Stimulated activated CD4-positive, alpha-beta T cell treated with anti-CD3 and anti-CD28 coated beads, Interleukin-1b, Interleukin-23, amount 100 ng/mL, for 1 hour (primary cell): ENCODE data around the gene SHANK3.
"Not testable (repeated sequence)": the region's sequence is repeated elsewhere in the genome, so short reads cannot be mapped to it uniquely, and the experiment has no call there.

Experiments used
- DNase-seq, 2 donors: peaks; one replicate each; pipeline ENCODE4 v3.0.0-alpha.2; 2020; ENCODE audit warnings: low read depth in 2 of 2

Gene SHANK3

GRCh38 chr22:50653256-50653655, 19.4 kb upstream of the SHANK3 start:
- DNase-seq: no peak

GRCh38 chr22:50654664-50655063, 18.0 kb upstream of the SHANK3 start:
- DNase-seq: not testable (repeated sequence)

GRCh38 chr22:50656122-50657070, 16.2 kb upstream of the SHANK3 start:
- no peak for DNase-seq

- no peak for DNase-seq
These were observed 14.7 kb upstream of the SHANK3 start for GRCh38 chr22:50657925-50658324.

GRCh38 chr22:50659711-50660110, 12.9 kb upstream of the SHANK3 start:
- DNase-seq: not testable (repeated sequence)

GRCh38 chr22:50660306-50660705, 12.3 kb upstream of the SHANK3 start:
- DNase-seq: no peak

- no peak for DNase-seq
These were observed 7.4 kb upstream of the SHANK3 start for GRCh38 chr22:50665212-50665611.

GRCh38 chr22:50665738-50666137, 6.9 kb upstream of the SHANK3 start:
- DNase-seq: no peak

- DNase-seq: no peak
These were observed 2.1 kb upstream of the SHANK3 start for GRCh38 chr22:50670513-50670912.

GRCh38 chr22:50670914-50671538, 1.6 kb upstream of the SHANK3 start:
- DNase-seq: no peak

- DNase-seq: no peak
These were observed 982 bp upstream of the SHANK3 start for GRCh38 chr22:50671641-50672040.

GRCh38 chr22:50672041-50672440, 582 bp upstream of the SHANK3 start:
- no peak for DNase-seq

GRCh38 chr22:50673231-50674129, 857 bp downstream of the SHANK3 start:
- DNase-seq: no peak

- DNase-seq: no peak
These were observed 1.5 kb downstream of the SHANK3 start for GRCh38 chr22:50674130-50674500.

GRCh38 chr22:50674606-50675552, 2.3 kb downstream of the SHANK3 start:
- DNase-seq: no peak

GRCh38 chr22:50675553-50676179, 3.0 kb downstream of the SHANK3 start:
- DNase-seq: no peak

- no peak for DNase-seq
These were observed 3.6 kb downstream of the SHANK3 start for GRCh38 chr22:50676180-50676636.

- DNase-seq: no peak
These were observed 4.3 kb downstream of the SHANK3 start for GRCh38 chr22:50676661-50677492.

- no peak for DNase-seq
These were observed 5.0 kb downstream of the SHANK3 start for GRCh38 chr22:50677493-50678217.
